MCF 10A (cell line): ENCODE results near the gene IGSF23. TPM values are rescaled to one million over a fixed set of nuclear protein-coding genes. Genes with fewer than 3 reads are reported as not detected.

Experiments used
- BruUV-seq: library from RNA; stranded (reverse); fragments of 400-500 nt; replicated peaks from 2 replicates; lab custom pipeline; 2021; lab: Mats Ljungman, UMichigan
- CTCF ChIA-PET: fragments of 300-600 bp; sonication (Branson Sonifier 250); formaldehyde crosslinking; extraction: SDS; loops from one replicate; lab custom pipeline; 2021; ENCODE audit warnings: antibody characterized with exemption, inconsistent platforms; lab: Yijun Ruan, JAX
- POLR2A ChIA-PET: fragments of 300-600, 350-650 bp; sonication (Branson Sonifier 250); formaldehyde crosslinking; extraction: SDS; loops from one replicate; lab custom pipeline; 2020; ENCODE audit warnings: antibody characterized with exemption, inconsistent platforms; lab: Yijun Ruan, JAX
- DNase-seq: peaks from one replicate; pipeline ENCODE4 v3.0.0-alpha.2; 2018; ENCODE audit not compliant: unreplicated experiment
- H3K27ac Mint-ChIP-seq: one replicate; pipeline ENCODE4 v1.8.0; 2022; ENCODE audit warnings: mild to moderate bottlenecking, low read depth, mixed read lengths; ENCODE audit not compliant: unreplicated experiment
- H3K27me3 Mint-ChIP-seq: one replicate; pipeline ENCODE4 v1.8.0; 2022; ENCODE audit warnings: mixed read lengths; ENCODE audit not compliant: insufficient read depth, unreplicated experiment
- H3K36me3 Mint-ChIP-seq: one replicate; pipeline ENCODE4 v1.8.0; 2022; ENCODE audit warnings: mild to moderate bottlenecking, moderate library complexity, mixed read lengths; ENCODE audit not compliant: insufficient read depth, unreplicated experiment
- H3K4me1 Mint-ChIP-seq: one replicate; pipeline ENCODE4 v1.8.0; 2022; ENCODE audit warnings: mixed read lengths; ENCODE audit not compliant: insufficient read depth, unreplicated experiment
- H3K4me3 Mint-ChIP-seq: one replicate; pipeline ENCODE4 v1.8.0; 2022; ENCODE audit warnings: mild to moderate bottlenecking, moderate library complexity, mixed read lengths; ENCODE audit not compliant: unreplicated experiment
- H3K9me3 Mint-ChIP-seq: one replicate; pipeline ENCODE4 v1.8.0; 2022; ENCODE audit warnings: mixed read lengths; ENCODE audit not compliant: unreplicated experiment
- CTCF ChIP-seq: fragments of 200-600 bp; IDR thresholded peaks from one replicate; pipeline ENCODE4 v1.8.0; 2022; ENCODE audit warnings: antibody characterized with exemption, mild to moderate bottlenecking; ENCODE audit not compliant: unreplicated experiment
- intact Hi-C: fragments of 100-400 bp; cut with micrococcal nuclease; formaldehyde crosslinking; loops from 2 replicates; pipeline ENCODE4 v1.14.1; 2022
- total RNA-seq: library from RNA; stranded (reverse); gene quantifications from 2 replicates; pipeline ENCODE4 v1.2.3, GENCODE V29; 2022

The IGSF23 gene
- total RNA-seq, 1 experiment from 2014 or later: not detected

GRCh38 chr19:44611812-44612295, 1.5 kb upstream of the IGSF23 start:
- no peak for TF ChIP-seq CTCF
- DNase-seq: no peak
- CTCF ChIA-PET: interaction anchor here (0.5 to 1.5 kb wide), 5 partner anchors 11 to 247 kb away, joined by 3 to 5 read pairs (median 4); no protein-coding TSS in a partner anchor
- POLR2A ChIA-PET: interaction anchor here (0.6 kb wide), 1 partner anchor 761 kb away, joined by 3 read pairs; no protein-coding TSS in a partner anchor
- Mint-ChIP-seq H3K27me3 (no peaks in the 10 kb centered on the region), H3K36me3 (no peaks in the 10 kb centered on the region), H3K4me3 (no peak overlapping the region), H3K4me1 (no peaks in the 10 kb centered on the region), H3K27ac (no peak overlapping the region), H3K9me3 (no peaks in the 10 kb centered on the region)
- intact Hi-C loops: no loop called here
- no TSS peak for BruUV-seq

GRCh38 chr19:44614313-44614712, 950 bp downstream of the IGSF23 start:
- TF ChIP-seq CTCF: no peak
- intact Hi-C loops: no loop called here
- Mint-ChIP-seq H3K27me3 (no peaks in the 10 kb centered on the region), H3K27ac (no peak overlapping the region), H3K9me3 (peaks cover 7% of the 10 kb centered on the region), H3K4me1 (no peaks in the 10 kb centered on the region), H3K36me3 (no peaks in the 10 kb centered on the region), H3K4me3 (no peak overlapping the region)
- CTCF ChIA-PET: no interaction called here
- DNase-seq: no peak
- BruUV-seq: no TSS peak
- POLR2A ChIA-PET: no interaction called here

- CTCF ChIA-PET: interaction anchor here (0.6 to 2.8 kb wide), 7 partner anchors 14 to 183 kb away, joined by 3 to 10 read pairs (median 4); no protein-coding TSS in a partner anchor
Measured at GRCh38 chr19:44615863-44616247, 2.5 kb downstream of the IGSF23 start.

More at GRCh38 chr19:44615863-44616247, 2.5 kb downstream of the IGSF23 start:
- H3K27me3 Mint-ChIP-seq: no peaks in the 10 kb centered on the region
- H3K4me1 Mint-ChIP-seq: no peaks in the 10 kb centered on the region
- TF ChIP-seq CTCF: no peak
- POLR2A ChIA-PET: interaction anchor here (0.6 to 0.7 kb wide), 2 partner anchors 61 to 688 kb away, joined by 3 read pairs; no protein-coding TSS in a partner anchor
- no TSS peak for BruUV-seq
- DNase-seq: no peak
- H3K36me3 Mint-ChIP-seq: no peaks in the 10 kb centered on the region
- no peak overlapping the region for H3K4me3 Mint-ChIP-seq
- intact Hi-C loops: no loop called here
- H3K27ac Mint-ChIP-seq: no peak overlapping the region
- H3K9me3 Mint-ChIP-seq: peaks cover 7% of the 10 kb centered on the region
